GM18505 (cell line): ENCODE measurements around the gene TIFAB.
A peak's percentile ranks its signal among the peaks of the same experiment; 100 is the strongest.

Experiments used
- ATAC-seq: cut with Tn5 transposase; IDR thresholded peaks from one replicate; pipeline ENCODE4 v1.9.1; 2021; ENCODE audit not compliant: unreplicated experiment
- POLR2A ChIP-seq: IDR thresholded peaks from 4 replicates; pipeline ENCODE4 v1.6.1; 2011; ENCODE audit warnings: borderline replicate concordance; ENCODE audit not compliant: insufficient read depth, insufficient read length; ENCODE audit errors: extremely low read depth

TIFAB gene

DNA sequence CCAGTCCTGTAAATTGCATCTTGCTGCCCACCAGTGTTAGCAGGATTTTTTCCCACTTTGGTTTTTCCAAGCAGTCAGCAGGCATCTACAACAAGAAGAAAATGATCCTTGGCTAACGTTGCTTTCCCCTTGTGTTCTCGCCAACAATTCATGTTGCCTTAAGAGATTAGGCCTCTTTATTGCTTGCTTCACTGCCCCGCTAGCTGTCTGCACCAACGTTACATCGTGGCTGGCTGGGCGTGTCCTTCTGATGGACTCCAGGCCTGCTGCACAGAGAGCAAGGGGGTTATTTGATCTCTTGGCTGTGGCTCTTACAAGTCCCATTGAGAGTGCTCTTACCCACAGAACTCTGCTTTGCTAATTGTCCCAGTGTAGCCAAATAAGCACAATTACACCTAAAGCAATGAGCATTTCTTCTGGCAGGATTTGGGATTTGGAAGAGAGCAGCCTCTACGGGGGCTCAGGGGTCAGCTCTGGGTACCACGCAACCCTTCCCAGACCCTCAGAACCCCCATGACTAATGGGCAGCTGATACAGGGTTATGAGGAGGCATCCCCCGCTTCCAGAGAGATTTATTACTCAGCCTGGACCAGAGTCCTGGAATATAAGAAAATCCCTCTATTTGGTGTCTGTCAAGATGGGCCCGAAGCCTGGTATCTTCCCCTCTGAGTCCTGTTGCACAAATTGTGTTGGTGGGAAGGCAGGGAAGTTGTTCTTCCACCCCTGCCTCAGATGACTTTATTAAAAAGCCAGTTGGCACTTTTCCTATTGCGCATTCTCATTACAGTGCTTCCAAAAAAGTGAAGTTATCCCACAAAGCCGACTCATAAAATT, 22.6 kb downstream of the TIFAB start:
- no peak for ATAC-seq
- TF ChIP-seq POLR2A: no peak

DNA sequence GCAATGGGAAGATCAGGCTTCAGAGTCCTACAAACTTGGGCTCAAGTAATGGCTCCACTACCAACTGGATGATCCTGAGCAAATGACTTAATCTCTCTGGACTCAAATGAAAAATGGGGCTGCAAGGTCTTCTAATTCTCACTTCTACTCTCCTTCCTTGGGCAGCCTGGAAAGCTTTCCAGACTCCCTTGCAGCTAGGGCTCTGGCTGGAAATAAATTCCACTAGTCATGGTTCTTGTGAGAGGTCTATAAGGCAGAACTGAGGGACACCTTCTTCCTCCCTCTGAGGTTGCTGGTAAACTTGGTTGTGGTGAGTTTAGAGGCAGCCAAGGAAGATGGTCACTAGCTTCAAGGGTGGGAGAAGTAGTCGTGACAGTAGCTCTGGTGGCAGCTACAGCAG, 23.6 kb downstream of the TIFAB start:
- no peak for ATAC-seq
- no peak for TF ChIP-seq POLR2A

DNA sequence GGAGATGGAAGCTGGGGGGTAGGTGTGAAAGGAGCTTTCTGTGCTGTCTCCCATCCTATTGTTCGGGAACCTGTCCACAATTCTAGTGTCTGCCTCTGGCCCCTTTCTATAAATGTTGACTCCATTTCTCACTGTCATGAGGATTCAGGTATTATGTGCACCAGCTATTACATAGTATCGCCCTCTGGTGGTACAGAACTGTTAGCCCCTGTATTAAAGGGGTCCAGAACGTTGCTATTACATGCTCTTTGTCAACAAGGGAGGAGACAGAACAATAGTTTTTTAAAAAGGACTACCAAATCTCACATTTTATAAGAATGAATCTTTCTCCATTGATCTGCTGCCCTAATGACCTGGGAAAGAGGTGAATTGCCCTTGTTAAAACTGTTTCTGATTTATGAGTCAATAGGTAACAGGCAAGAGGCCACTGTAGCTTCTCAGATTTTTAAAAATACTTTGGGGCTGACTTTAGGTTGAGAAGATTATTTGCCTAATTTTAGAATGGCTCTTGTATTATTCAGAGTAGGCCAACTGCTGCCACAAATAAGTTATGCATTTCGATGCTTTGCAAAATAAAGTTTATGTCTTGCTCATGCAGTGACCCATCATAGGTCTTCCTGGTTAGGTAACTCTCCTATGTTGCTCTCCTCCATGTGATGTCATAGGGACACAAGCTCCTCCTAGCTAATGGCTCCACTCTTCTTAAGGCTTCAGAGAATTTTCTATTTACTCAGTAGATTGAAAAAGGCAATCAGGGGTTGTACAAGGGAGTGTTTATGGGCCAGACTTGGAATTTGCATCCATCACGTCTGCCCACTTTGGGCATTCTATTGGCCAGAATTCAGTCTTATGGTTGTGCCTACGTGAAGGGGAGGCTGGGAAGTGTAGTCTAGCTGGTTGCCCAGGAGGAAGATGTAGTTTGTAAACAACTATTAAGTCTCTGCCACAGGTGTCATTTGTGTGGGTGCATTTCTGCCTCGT, 25.8 kb downstream of the TIFAB start:
- ATAC-seq: peak; percentile 68
- TF ChIP-seq POLR2A: no peak

DNA sequence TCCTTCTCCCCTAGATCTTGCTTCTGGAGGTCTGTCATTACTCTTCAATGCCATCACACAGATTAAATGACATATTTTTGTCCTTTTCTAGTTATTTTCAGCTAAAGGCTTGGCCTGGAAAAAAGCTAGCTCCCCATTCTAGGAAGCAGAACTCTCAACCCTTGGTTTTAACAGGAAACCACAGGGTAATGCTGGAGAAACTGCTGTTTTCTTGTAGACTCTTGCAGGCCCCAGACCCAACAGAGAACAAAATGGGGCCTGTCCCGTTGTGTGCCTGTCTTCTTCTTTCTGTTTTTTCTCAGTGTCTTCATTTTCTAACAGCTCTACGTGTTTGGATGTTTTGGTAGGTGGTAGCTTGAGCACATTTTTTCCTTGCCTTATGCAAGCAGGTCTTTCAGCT, 26.5 kb downstream of the TIFAB start:
- TF ChIP-seq POLR2A: no peak

DNA sequence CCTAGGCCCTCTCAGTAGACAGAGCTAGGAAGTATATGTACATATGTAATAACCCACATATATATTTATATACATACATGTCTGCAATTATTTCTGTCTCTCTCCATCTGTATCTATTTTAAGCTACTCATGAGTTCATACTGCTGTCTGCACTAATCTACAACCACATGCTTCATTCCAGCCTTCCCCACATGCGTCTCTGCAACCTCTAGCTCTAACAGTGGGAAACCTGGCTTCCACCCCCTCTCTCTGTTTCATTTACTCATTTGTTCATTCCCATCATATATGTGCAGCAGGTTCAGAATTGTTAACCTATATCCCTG, 28.3 kb downstream of the TIFAB start:
- no peak for TF ChIP-seq POLR2A
- ATAC-seq: no peak

More for the DNA sequence above, 26.5 kb downstream of the TIFAB start:
- ATAC-seq: no peak

DNA sequence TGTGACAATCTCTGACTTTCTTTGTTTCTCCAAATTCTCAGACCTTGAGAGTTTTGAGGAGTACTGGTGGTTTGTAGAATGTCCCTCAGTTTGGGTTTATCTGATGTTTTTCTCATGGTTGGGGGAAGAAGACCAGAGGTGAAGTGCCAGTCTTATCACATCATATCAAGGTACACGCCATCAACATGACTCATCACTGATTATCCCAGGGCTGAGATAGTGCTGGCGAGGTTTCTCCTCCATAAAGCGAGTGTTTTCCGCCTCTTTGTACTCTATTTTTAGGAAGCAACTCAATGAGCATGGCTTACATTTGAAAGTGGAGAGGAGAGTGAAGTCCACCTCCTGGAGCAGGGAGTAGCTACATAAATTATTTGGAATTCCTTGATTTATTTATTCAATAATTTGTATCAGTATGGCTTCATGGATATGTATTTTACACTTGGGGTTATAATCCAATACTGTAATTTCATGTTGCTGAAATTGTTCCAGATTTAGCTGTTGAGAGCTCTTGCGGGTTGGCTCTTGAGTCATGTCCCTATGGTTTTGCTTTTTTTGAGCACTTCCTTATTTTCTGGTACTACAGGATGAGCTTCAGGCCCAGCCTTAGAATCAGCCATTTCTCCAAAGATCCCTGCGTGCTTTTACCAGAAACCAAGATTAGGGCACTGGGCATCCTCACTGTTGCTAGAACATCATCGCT, 28.9 kb downstream of the TIFAB start:
- no peak for TF ChIP-seq POLR2A

DNA sequence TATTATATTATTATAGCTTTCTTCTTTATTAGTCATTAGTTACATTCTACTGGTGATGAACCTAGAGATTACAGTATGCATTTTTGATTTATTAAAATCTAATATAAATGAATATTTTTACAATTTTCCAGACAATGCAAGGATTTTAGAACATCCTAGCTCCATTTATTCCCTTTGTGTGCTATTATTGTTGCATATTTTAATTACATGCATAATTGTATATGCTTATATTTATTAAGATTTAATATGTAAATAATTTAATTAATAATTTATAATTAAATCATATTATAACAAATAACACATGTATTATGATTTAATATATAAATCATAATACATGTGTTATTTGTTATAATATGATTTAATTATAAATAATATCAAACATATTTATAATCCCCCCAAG, 29.7 kb downstream of the TIFAB start:
- no peak for ATAC-seq
- no peak for TF ChIP-seq POLR2A

More for the DNA sequence above, 28.9 kb downstream of the TIFAB start:
- no peak for ATAC-seq

DNA sequence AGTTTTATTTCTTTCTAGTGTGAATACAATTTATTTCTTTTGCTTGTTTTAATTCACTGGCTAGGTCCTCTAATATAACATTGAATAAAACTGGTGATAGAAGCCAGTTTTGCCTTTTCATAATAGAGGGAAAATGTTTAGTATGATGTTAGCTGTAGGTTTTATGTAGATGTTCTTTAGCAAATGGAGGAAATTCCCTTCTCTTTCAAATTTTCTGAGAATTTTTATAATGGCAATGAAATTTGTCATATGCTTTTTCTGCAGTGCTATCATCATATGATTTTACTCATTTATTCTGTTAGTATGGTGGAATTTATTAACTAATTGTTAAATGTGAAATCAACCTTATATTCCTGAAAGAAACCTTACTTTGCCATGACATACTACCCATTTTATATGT, 35.1 kb downstream of the TIFAB start:
- ATAC-seq: no peak
- TF ChIP-seq POLR2A: no peak

DNA sequence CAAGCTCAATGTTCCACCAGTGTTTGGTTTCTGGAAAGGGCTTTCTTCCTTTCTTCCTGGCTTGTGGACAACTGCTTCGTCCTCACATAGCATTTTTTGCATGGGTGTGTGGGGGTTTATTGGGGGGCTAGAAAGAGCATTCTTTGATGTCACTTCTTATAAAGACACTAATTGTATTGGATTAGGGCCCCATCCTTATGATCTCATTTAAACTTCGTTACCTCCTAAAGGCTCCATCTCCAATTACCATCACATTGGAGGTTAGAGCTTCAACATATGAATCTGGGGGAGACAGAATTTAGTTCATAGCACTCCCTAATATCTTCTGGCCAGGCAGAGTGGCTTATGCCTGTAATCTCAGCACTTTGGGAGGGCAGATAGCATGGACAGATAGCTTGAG, 47.1 kb downstream of the TIFAB start:
- TF ChIP-seq POLR2A: no peak
- ATAC-seq: no peak

DNA sequence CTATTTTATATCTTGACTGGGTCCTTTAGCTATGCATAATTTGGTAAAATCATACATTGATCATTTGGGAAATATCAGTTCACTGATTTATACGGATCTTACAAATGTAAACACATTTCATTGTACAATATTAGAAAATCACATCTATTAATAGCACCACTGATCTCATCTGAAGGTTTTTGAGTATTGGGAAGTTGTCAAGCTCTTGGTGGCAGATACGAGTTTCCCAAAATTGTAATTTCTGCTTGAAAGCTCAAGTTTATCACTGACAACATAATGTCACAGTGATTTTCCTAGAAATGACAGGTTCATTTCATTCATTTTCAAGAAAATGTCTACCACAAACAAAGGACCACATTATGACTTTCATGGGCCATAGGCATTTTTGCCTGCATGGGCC, 50.1 kb downstream of the TIFAB start:
- TF ChIP-seq POLR2A: no peak
- ATAC-seq: no peak

DNA sequence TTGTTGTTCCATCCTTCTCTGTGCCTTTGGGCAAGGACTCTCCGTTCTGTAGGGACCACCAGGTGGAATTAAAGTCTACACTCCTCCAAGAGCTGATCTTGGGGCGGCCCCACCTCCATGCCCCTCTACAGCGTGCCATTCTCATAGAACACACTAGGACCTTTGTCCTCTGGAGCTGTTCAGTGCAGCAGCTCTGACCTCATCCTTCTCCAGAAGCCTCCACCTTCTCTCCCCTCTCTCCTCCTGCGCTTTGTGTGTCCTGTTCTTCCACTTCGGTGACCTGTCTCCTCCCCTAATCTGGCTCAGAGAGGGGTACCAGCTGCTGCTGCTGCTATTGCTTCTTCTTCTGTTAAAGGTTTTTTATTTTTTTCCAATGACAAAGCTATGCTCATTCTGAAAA, 51.3 kb downstream of the TIFAB start:
- no peak for TF ChIP-seq POLR2A
- no peak for ATAC-seq

DNA sequence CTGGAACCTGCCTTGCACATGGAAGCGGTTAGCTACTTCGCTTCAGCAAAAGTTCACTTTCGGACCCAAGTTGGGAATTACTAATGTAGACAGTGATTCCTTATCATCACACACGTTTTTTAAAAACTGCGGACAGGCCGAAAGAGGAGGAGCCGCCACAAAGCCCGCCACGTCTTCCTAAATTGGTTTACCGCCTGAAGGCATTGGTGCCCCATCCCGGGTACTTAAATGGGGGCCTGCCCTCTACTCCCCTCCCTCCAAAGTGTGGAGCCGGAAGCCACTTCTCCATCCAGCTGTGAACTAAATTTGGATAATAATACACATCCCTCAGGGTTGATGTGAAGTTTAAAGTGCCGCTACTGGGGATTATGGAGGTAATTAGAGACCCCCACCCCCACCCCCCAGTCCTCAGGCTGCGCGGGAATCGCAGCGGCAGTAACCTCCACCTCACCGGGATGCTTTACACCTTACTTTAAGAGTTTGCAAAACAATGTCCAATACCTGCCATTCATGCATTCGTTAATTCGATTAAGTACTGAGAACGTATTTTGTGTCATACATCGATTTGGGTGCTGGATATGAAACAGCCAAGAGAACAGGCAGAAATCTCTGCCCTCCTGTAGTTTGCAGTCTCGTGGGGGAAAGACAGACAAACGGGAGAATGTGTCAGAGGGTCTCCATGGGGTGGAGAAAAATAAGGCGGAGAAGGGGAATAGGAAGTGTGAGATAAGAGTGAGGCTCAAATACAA, 52.2 kb downstream of the TIFAB start:
- no peak for ATAC-seq
- no peak for TF ChIP-seq POLR2A
